ENCODE measurements around the gene GPR78.

GPR78 gene

DNA sequence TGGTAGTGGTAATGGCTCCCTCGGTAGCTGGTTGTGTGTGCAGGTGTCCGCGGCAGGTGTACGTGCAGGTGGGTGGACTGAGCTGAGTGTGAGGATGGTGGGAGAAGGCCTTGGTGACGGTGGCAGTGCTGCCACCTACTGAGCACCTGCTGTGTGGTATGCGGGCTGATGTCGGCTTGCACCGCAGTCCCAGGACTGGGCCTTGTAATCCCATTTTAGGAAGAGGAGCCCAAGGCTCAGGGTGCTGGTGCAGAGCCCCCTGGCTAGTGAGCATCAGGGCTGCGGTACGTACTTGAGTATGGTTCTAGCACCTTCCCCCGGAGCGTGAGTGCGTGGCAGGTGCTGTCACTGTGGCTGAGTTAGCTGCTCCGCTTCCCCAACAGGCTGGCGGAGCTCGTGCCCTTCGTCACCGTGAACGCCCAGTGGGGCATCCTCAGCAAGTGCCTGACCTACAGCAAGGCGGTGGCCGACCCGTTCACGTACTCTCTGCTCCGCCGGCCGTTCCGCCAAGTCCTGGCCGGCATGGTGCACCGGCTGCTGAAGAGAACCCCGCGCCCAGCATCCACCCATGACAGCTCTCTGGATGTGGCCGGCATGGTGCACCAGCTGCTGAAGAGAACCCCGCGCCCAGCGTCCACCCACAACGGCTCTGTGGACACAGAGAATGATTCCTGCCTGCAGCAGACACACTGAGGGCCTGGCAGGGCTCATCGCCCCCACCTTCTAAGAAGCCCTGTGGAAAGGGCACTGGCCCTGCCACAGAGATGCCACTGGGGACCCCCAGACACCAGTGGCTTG lies 6.7 kb downstream of the GPR78 start:
- DNase-seq (ENCODE audit: low read depth in 2 of 2): no peak

DNA sequence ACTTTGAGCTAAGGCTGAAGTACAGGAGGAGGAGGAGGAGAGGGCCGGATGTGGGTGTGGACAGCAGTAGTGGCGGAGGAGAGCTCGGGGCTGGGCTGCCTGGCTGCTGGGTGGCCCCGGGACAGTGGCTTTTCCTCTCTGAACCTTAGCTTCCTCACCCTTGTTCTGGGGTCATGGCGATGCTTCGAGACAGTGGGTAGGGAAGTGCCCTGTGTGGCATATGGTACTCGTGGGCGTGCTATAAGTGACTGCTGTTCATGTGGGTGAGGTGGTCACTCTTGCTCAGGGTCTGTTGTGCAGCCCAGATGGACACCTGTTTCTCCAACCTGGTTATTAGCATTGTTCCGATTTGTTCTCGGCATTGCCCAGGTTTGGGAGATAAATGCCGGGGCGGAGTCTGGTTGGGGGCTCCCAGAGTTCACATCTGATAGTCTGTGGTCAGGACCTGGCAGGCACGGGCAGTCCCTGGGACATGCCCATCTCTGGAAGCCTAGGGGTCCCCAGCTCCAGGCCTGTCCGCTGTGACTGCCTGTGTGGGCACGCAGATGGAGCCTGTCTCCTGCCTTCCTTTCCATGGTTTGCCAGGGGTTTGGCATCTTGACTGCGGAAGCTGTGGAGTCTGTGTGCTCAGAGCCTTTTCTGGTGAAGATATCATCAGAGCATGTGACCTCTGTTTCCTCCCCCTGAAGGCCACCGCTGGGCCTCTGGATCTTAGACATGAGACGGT lies 7.4 kb downstream of the GPR78 start:
- no peak for DNase-seq (ENCODE audit: low read depth in 2 of 2)

DNA sequence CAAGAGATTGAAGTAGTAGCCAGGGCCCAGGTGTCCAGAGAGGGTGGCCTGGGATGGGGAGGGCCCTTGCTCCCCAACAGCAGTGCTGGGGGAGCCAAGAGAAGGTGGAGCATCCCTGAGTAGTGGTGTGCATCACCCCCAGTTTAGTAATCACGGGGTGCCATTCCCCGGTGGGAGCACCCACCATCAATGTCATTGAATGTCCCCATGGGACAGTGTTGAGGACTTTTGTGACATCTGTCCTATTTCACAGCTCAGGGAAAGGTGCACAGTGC lies 7.9 kb downstream of the GPR78 start:
- DNase-seq (ENCODE audit: low read depth in 2 of 2): no peak

DNA sequence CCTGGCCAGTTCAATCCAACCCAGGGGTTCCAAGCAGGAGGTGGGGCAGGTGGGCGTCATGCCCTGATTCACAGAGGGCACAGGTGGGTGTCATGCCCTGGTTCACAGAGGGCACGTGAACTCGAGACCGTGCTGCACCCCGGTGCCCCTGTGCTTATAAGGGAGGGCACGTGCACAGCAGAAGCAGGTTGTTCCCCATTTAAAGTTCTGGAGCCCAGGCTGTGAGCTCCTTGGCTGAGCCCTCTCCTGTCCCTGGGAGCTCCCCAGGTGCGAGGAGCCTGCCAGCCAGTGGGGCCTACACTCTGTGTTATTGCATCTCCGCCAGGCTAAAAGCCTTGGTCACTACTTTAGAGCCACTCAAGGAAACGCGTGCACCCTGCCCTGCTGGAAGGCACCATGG lies 9.1 kb downstream of the GPR78 start:
- DNase-seq (ENCODE audit: low read depth in 2 of 2): no peak

DNA sequence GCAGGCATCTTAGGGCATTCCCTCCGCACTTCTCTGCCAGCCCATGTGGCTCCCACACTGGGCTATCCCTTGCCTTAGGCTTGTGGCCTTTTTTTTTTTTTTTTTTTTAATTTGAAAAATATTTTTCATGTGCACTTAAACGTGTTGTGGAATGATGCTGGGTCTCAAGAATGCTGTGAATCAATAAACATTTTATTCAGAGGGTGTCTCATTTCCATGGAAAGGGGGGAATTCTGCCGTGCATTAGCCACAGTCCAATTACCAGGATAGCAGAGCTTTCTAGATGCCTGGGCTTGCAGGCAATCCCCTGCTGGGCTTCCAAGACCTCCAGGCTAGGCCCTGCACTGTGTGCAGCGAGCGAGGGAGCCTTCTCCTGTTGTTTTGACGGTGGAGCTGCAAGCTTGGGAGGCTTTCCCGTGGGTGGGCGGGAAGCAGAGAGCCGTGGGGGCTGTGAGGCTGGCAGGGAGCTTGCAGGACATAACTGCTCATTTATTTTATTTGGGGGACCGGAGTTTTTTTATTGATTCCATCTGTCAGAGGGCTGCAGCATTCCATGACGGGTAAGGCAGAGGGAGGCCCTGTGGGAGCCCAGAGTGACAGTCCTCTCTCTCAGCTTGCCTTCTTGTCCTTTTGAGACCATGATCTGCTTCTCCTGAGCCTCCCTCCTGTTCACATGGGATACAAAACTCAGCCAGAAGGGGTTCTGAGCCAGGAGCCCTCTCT lies 9.8 kb downstream of the GPR78 start:
- DNase-seq (ENCODE audit: low read depth in 2 of 2): no peak

DNA sequence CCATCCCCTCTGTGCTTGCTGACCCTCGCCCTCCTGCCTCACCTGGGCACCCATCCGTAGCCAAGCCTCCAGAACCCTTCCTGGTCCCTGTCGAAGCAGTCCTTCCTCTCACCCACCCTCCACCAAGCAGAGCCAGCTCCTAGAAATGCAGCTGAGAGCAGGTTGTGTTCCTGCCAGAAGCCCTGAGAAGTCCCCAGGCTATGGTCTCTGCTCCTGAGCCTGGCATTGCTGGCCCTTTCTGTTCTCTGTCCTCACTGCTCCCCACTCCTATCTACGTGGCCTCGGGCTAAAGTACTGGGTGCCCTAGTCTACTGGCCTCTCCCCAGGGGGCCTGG lies 10.3 kb downstream of the GPR78 start:
- no peak for DNase-seq (ENCODE audit: low read depth in 2 of 2)

DNA sequence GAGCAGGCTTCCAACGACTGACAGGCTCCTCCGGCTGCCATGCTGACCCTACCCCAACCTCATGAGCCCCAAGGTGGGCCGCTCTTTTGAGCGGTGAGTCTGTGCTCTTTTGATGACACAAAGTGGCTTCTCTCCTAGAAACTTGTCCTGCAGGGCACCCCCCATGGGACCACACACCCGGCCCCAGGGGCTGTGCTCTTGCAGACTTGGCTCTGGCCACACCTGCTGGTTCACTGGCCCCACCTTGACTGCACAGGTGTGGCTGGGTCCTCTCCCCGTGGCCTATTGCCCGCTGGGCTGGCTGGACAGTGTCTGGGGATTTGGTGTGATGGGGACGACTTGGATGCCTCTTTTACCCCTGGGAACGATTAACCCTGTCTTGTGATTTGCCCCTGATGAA lies 10.9 kb downstream of the GPR78 start:
- no peak for DNase-seq (ENCODE audit: low read depth in 2 of 2)

DNA sequence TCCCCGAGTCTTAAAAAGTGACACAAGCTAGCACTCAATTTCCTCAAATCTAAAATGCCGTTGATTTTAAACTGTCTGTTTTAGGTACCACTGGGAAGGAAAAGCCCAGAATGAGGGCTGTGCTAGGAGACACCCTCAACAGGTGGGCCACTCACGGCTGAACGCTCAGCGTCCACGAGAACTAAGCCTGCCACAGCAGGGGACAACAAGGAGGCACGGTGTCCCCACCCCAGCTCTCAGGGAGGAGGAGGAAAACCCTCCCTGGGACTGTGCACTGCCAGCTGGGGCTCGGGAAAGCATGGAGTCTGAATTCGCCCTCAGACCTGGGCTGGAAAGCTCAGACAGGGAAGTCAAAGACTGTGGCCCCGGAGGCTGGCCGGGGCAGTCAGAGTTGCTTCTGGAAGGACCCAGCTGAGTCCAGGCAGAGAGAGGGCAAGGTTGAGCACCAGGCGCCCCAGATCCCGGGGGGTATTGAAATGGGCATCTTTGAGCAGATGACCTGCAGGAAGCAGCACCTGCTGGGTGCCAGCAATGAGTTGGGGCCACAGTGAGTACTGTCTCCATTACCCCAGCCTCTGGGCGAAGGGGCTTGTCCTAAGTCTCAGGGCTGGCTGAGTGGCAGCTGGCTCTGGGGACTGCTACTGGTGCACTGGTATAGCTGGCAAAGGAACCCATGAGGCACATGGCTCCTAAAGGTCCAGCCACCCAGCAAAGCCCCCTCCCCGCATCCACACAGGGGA lies 11.6 kb downstream of the GPR78 start:
- no peak for DNase-seq (ENCODE audit: low read depth in 2 of 2)

DNA sequence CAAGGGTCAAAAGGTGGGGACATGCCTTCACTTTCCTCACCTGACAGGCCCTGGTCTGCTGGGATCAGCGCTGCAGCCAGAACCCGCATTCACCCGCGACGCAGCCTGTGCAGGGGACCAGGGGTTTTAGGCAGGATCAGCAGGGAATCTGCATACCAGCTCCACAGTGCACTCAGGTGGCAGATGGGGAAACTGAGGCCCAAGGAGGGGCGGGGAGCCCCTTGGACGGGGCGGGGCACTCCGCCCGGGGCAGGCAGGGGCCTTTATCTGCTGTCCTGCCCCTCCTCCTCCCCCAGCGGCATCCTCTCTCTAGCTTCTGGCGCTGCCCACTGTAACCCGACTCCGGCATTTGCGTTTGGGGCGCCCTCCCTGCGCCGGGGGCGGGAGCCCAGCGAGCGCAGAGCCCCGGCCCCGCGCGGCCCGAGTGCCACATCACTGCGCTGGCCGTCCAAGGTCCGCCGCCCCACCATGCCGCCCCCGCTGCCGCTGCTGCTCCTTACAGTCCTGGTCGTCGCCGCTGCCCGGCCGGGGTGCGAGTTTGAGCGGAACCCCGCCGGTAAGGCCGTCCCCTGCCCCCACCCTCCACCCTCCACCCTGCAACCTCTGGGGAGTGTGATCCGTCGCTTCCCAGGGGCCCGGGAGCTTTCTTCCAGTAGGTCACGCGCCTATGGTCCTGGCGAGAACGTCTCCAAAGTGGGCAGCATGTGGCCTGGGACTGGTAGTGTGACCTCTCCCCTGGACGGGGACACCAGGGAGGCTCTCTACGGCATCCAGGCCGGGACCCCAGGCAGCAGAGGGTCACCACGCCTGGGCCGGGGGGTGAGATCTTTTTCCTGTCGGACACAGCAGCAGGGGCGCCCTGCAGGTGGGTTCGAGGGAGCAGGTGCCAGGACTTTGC lies 12.4 kb downstream of the GPR78 start, which contains the start of gene CPZ:
Gene CPZ (plus strand): TSS at position 400 of the 898 bp plus-strand sequence. CDS start 69 bp downstream, at position 469.
- no peak for DNase-seq (ENCODE audit: low read depth in 2 of 2)

DNA sequence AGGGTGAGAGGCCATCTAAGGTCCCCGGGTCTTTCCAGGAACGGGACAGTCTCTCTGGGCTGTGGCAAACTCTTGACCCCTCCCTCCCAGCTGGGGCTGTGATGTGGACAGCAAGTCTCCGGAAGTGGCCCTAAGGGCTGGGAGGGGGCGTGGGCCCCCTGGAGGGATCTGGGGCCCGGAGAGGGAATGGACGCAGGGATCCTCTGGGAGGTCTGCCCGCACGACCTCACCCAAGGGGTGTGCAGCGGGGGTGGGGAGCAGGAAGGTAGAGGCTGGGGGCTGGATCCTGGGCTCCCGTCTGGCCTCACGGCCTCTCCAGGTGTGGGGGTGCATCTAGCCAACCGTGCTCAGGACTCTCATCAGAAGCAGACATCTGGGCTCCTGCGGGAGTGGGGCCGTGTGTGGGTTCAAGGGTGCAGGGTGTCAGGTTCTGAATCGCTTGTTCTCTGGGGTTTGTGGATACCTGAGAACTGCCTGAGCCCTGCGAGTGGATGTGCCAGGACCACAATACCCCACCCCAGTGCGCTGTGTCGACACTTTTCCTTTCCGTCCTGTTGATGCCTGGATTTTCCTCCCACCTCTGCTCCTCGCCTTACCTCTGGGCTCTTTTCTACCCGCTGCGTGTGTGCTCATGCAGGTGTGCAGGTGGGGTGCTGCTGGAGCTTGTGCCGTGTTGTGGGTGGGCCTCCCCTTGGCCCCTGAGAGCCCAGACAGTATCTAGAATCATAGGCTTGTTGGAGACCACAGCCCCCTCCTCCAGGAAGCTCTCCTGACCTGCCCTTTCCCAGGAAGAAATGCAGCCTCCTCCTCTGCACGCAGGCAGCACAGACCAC lies 13.3 kb downstream of the GPR78 start:
- DNase-seq (ENCODE audit: low read depth in 2 of 2): no peak

DNA sequence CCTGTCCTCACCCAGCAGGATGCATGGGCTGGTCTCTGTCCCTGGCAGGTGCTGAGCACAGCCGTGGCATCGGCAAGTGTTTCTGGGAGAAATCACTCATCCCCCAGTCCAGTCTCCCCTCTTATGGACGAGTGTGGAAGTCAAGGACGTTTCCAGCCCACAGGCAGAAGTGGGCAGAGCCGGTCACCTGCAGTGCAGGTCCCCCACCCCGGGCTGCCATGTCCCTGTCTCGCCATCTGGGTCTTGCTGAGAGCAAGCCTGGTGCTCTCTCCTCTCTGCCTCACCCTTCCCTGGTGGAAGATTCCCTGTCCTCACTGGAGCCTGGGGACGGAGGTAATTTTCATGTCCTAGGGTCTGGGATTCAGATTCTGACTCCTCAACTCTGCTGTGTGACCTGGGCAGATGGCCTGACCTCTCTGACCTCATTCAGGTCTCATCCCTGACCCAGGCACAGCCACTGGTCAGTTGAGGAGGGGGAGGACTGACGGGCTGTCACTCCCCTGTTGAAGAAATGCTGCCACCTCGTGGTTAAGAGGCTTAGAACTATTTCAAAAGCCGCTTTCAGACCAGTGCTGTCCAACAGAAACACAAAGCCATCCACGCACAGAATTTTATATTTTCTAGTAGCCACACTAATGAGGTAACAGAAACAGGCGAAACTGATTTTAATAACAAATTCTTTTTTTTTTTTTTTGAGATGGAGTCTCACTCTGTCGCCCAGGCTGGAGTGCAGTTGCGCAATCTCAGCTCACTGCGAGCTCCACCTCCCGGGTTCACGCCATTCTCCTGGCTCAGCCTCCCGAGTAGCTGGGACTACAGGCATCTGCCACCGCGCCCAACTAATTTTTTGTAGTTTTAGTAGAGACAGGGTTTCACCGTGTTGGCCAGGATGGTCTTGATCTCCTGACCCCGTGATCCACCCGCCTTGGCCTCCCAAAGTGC lies 14.2 kb downstream of the GPR78 start:
- no peak for DNase-seq (ENCODE audit: low read depth in 2 of 2)

DNA sequence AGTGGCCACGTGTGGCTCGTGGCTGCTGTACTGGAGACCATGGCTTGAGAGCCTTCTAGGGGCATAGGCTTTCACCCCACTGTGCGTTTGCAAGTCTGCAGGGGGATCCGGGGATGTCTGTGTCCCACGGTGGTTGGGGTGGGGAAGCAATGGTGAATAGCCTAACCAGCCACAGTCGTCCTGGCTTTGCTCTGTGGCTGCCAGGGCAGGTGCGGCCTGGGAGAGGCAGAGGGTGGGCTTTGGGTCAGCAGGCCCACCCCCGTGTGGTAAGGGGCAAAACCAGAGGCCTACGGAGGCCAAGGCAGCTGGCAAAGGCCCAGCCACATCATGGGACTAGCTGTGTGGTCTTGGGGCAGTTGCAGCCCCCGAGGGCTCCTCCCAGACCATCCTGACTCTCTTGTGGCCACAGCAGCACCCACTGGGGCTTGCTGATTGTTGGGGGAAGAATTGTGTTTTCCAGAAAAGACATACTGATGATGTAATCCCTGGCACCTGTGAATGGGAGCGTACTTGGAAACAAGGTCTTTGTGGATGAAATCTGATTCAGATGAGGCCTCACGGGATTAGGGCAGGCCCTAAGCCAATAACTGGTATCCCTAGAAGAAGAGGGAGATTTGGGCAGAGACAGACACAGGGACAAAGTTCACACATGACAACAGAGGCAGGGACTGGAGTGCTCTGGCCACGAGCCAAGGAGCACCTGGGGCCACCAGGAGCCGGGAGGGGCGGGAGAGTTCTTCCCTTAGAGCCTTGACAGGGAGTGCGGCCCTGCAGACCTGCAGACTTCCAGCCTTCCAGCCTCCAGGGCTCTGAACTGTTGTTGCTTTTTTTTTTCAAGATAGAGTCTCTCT lies 15.3 kb downstream of the GPR78 start:
- DNase-seq (ENCODE audit: low read depth in 2 of 2): no peak

DNA sequence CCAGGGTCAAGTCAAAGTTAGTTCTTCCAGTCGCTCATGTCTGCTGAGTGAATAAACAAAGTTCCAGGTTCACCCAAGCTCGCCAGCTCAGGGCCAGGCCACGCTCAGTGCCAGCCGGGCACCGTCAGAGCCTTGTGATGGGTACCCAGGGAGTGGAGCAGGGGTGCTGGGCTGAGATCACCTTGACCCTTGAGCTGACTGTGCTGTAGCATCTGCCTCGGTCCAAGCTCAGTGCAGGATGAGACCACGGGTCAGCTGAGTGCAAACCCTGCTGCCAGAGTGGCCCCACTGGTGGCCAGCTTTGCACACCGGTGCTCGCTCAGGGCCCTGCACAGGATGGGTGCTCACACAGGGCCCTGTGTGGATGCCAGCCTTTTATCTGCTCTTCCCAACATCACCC lies 16.7 kb downstream of the GPR78 start:
- no peak for DNase-seq (ENCODE audit: low read depth in 2 of 2)

DNA sequence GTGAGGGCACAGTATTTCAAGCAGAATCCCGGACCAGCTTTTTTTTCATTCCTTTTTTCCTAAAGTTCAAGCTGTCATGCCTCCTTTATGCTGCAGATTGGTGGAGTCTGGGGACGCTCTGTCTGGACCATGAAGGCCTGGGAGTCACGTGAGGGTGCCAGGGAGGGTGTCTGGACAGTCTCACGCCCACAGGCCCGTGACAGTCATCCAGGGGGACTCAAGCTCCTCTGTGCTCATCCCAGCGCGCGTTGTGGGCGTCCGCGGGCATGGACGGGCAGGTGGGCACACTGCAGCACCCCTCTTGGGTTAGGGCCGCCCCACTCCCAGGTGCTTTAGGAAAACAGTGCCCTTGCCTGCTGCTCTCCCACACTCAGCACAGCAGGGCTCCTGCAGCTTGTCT lies 17.1 kb downstream of the GPR78 start:
- no peak for DNase-seq (ENCODE audit: low read depth in 2 of 2)

DNA sequence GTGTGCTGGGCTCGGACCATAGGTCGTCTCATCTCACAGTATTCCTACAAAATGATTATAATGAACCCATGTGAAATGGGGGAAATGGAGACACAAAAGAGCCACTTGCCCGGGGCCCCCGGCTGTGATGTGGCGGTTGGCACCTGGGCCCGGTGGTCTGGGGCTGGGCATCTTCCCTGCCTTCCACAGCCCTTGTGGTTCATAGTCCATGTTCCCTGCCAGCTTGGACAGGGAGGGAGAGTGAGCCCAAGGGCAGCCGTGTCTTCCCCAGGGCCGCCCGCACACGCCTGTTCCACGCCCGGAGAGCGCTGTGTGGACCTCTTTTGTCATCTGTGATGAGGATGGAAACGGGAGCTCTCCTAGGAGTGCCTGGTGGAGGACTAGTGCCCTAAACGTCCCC lies 17.6 kb downstream of the GPR78 start:
- DNase-seq (ENCODE audit: low read depth in 2 of 2): no peak

DNA sequence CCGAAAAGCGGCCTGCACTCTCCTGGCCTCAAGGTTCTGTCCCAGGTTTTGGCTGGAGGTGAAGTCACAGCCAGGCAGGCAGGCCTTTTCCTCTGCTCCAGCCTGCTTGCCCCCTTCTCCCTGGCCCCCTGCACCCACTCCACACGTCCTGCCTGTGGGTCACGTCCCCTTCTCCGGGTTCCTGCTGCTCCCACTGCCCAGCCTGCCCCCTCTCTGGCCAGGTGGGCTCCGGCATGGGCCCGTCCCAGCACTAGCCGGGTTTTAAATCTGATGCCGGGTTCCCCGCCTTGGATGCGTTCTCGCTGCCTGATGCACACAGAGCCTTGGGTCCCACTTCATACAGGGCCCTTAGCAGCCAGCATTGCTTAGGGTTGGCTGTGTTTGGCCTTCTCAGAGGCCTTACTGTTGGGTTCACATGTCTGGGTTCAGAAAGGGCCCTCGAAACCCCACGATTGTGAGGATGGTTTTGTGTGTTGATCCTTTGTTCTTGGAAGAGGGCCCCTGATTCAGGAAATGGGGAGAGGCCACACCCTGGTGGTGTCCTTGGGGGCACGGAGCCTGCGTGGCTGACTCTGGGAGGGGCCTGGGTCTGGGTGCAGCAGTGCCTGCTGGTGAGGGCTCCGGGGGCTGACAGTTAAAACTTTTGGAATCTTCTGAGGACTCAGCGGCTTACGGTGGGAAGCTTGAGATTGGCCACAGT lies 18.3 kb downstream of the GPR78 start:
- DNase-seq (ENCODE audit: low read depth in 2 of 2): no peak

DNA sequence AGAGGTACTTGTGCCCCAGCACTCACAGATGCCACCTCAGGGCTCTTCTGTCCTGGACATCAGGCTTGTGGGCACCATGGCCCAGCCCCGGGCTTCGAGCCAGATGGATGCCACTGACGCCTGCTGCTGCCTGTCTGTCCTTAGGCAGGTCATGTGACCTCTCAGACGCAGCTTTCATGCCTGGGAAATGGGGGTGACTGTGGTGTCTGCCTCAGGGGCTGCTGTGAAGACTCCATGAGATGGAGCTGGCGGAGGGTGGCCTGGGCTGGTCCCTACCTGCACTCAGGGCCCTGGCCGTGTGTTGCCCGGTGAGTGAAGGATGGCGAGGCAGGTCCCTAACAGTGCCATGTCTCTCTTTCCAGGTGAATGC lies 18.9 kb downstream of the GPR78 start:
- DNase-seq (ENCODE audit: low read depth in 2 of 2): no peak

DNA sequence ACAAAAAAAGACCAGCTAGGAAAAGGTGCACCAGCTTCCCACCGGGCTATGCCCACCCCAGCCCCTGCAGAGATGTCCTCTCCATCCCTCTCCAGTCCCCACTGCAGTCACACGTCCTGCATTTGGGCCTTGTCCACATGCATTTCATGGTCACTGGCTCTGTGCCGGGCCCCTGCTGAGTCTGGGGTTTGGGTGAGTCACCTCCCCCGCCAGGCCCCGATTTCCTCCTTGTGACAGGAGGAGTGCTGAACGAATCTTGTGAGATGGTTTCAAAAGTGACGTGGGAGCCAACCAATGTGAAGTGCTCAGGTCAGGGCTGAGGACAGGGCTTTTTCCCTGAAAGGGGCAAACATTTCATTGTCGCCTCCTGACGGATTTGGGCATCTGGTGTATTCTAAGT lies 19.5 kb downstream of the GPR78 start:
- DNase-seq (ENCODE audit: low read depth in 2 of 2): no peak
